Naive thymus-derived CD4-positive, alpha-beta T cell (primary cell): ENCODE results near the gene ZNF629. TPM values are rescaled to one million over a fixed set of nuclear protein-coding genes. Genes with fewer than 3 reads are reported as not detected.
"Not testable (repeated sequence)": the region's sequence is repeated elsewhere in the genome, so short reads cannot be mapped to it uniquely, and the experiment has no call there.

ENCODE experiments used
- ATAC-seq: fragments of 150-1000 bp; cut with Tn5 transposase; 2 replicates; pipeline ENCODE4 v1.10.0; 2021; ENCODE audit warnings: mild to moderate bottlenecking, moderate library complexity
- CTCF ChIA-PET: fragments of 350-600 bp; sonication (Branson Sonifier 250); formaldehyde crosslinking; loops from one replicate; lab custom pipeline; 2021; ENCODE audit warnings: antibody characterized with exemption; lab: Charles Lee
- POLR2A ChIA-PET: fragments of 350-600 bp; sonication (Branson Sonifier 250); formaldehyde crosslinking; loops from one replicate; lab custom pipeline; 2021; ENCODE audit warnings: antibody characterized with exemption, inconsistent platforms; lab: Charles Lee
- DNase-seq, 9 donors: peaks; one replicate each; pipeline versions ENCODE4 v3.0.0 to v3.0.0-alpha.2; 2020 to 2022; ENCODE audit warnings: mixed read lengths in 1 of 9
- H3K27ac ChIP-seq: one replicate; pipeline ENCODE4 v1.7.0; 2013; ENCODE audit warnings: mild to moderate bottlenecking, low read depth, low read length, moderate library complexity
- H3K27me3 ChIP-seq, 2 donors: one replicate each; pipeline ENCODE4 v1.7.0; 2013; ENCODE audit warnings: low read length in 2 of 2, mild to moderate bottlenecking in 2 of 2, moderate library complexity in 2 of 2; ENCODE audit not compliant: control insufficient read depth in 2 of 2, insufficient read depth in 2 of 2
- H3K36me3 ChIP-seq, 3 experiments: 1 replicate in 2 of 3; 2 replicates in 1 of 3; pipeline ENCODE4 v1.7.0; 2013; ENCODE audit warnings: low read length in 3 of 3, mild to moderate bottlenecking in 3 of 3, moderate library complexity in 1 of 3; ENCODE audit not compliant: insufficient read depth in 3 of 3, control insufficient read depth in 2 of 3
- H3K4me1 ChIP-seq, 2 donors: one replicate each; pipeline ENCODE4 v1.7.0; 2013; ENCODE audit warnings: low read length in 2 of 2, mild to moderate bottlenecking in 2 of 2, moderate library complexity in 1 of 2; ENCODE audit not compliant: control insufficient read depth in 2 of 2, insufficient read depth in 2 of 2
- H3K4me3 ChIP-seq: 2 replicates; pipeline ENCODE4 v1.7.0; 2013; ENCODE audit warnings: mild to moderate bottlenecking, low read length
- H3K9me3 ChIP-seq, 3 experiments: 1 replicate in 2 of 3; 2 replicates in 1 of 3; pipeline ENCODE4 v1.7.0; 2013; ENCODE audit warnings: low read length in 3 of 3; ENCODE audit not compliant: control insufficient read depth in 2 of 3
- H3K27ac Mint-ChIP-seq, 9 donors: one replicate each; pipeline ENCODE4 v1.8.0; 2020 to 2022; ENCODE audit warnings: mixed read lengths in 9 of 9, mild to moderate bottlenecking in 8 of 9, moderate library complexity in 5 of 9, inconsistent platforms in 2 of 9
- H3K27me3 Mint-ChIP-seq, 5 donors: one replicate each; pipeline ENCODE4 v1.8.0; 2021 to 2022; ENCODE audit warnings: mixed read lengths in 5 of 5, mild to moderate bottlenecking in 1 of 5
- H3K36me3 Mint-ChIP-seq, 5 donors: one replicate each; pipeline ENCODE4 v1.8.0; 2020 to 2022; ENCODE audit warnings: mixed read lengths in 5 of 5, mild to moderate bottlenecking in 3 of 5, inconsistent platforms in 1 of 5
- H3K4me1 Mint-ChIP-seq, 7 donors: one replicate each; pipeline ENCODE4 v1.8.0; 2020 to 2022; ENCODE audit warnings: mixed read lengths in 7 of 7, mild to moderate bottlenecking in 3 of 7, inconsistent platforms in 1 of 7
- H3K4me3 Mint-ChIP-seq, 10 donors: one replicate each; pipeline ENCODE4 v1.8.0; 2020 to 2022; ENCODE audit warnings: mild to moderate bottlenecking in 10 of 10, mixed read lengths in 10 of 10, moderate library complexity in 6 of 10, inconsistent platforms in 2 of 10
- H3K9me3 Mint-ChIP-seq, 11 donors: one replicate each; pipeline ENCODE4 v1.8.0; 2020 to 2022; ENCODE audit warnings: mixed read lengths in 11 of 11, mild to moderate bottlenecking in 4 of 11, inconsistent platforms in 1 of 11, moderate library complexity in 1 of 11
- intact Hi-C, 2 donors: fragments of 100-400 bp; cut with micrococcal nuclease; formaldehyde crosslinking; loops; one replicate each; pipeline ENCODE4 v1.15.1; 2023
- polyA plus RNA-seq, 2 donors: library from polyadenylated mRNA; unstranded; fragments of 300-500 nt; fragmentation: Illumina TruSeq; gene quantifications; one replicate each; pipeline ENCODE4 v1.2.3, GENCODE V29; 2021
- total RNA-seq, 6 experiments: library from RNA in 5 of 6; stranded (reverse) in 5 of 6; gene quantifications; 1 replicate in 5 of 6; 2 replicates in 1 of 6; pipeline ENCODE4 v1.2.3 and lab custom pipeline; 2021 to 2026

ZNF629 gene
- total and polyA plus RNA-seq, 7 experiments from 2014 or later, result 0.66 to 11.1 (median 3.1) TPM

DNA sequence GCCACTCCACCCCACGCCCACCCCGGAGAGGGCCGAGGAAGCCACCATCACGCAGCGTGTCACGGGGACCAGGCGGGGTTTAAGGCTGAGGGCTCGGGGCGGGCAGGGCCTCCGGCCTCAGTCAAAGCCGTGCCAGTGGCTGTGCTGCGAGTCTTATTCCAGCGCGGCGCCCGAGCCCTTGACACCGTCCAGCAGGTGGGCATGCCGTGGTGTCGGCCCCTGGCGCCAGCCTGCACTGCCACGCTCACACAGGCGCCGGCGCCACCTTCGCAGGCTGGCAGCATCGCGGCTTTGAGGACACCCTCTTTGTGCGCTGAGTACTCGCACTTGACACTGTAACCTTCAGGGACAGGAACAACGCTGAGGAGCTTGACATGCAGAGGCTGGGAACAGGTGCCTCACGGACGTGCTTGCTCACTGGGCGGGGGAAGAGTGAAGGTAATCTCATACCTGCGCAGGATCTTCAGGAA, 34.0 kb upstream of the ZNF629 start:
- ChIA-PET CTCF (no interaction called here), POLR2A (no interaction called here)
- Histone ChIP-seq H3K4me1 (no peaks in the 10 kb centered on the region), H3K4me3 (no peak overlapping the region), H3K36me3 (no peaks in the 10 kb centered on the region), H3K9me3 (no peaks in the 10 kb centered on the region), H3K27ac (no peak overlapping the region), H3K27me3 (no peaks in the 10 kb centered on the region)
- Mint-ChIP-seq H3K27ac (no peak overlapping the region), H3K4me3 (no peak overlapping the region), H3K4me1 (no peaks in the 10 kb centered on the region), H3K27me3 (peaks cover 0 to 4% (median 0%) of the 10 kb centered on the region in 5 donors), H3K36me3 (no peaks in the 10 kb centered on the region), H3K9me3 (no peaks in the 10 kb centered on the region)
- intact Hi-C loops, result no loop called here
- ATAC-seq (no peak), DNase-seq (no peak)

GRCh38 chr16:30816769-30817168, 29.8 kb upstream of the ZNF629 start:
- Mint-ChIP-seq H3K4me3 (no peak overlapping the region), H3K4me1 (peaks cover 5 to 14% (median 13%) of the 10 kb centered on the region in 7 donors), H3K27me3 (no peaks in the 10 kb centered on the region), H3K9me3 (no peaks in the 10 kb centered on the region), H3K36me3 (no peaks in the 10 kb centered on the region), H3K27ac (peak overlapping the region in 1 of 9 donors; percentile 12)
- Histone ChIP-seq H3K27ac (no peak overlapping the region), H3K27me3 (no peaks in the 10 kb centered on the region), H3K4me1 (peaks cover 7% of the 10 kb centered on the region in 2 donors), H3K9me3 (no peaks in the 10 kb centered on the region), H3K36me3 (no peaks in the 10 kb centered on the region), H3K4me3 (no peak overlapping the region)
- ChIA-PET CTCF (no interaction called here), POLR2A (interaction anchor here (3.9 kb wide), 1 partner anchor 11 kb away, joined by 39 read pairs; no protein-coding TSS in a partner anchor)
- ATAC-seq, result no peak
- intact Hi-C loops, result no loop called here
- no peak for DNase-seq

DNA sequence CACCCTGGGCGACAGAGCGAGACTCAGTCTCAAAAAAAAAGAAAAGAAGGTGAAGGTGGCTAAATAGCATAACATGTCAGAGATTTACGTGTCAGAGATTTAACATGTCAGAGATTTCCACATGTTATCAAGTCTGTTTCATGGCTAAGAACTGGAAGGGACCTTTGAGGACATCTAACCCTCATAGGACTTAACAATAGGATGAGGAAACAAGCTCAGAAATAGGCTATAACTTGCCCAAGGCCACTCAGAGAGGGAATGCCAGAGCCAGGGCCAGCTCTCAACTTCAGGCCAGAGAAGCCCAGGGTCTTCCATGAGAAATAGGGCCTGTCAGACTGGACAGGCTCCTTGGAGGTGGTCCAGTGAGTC, 26.8 kb upstream of the ZNF629 start:
- Mint-ChIP-seq H3K36me3 (no peaks in the 10 kb centered on the region), H3K27me3 (peaks cover 0 to 3% (median 0%) of the 10 kb centered on the region in 5 donors), H3K9me3 (no peaks in the 10 kb centered on the region), H3K4me1 (peaks cover 5 to 15% (median 13%) of the 10 kb centered on the region in 7 donors), H3K4me3 (peak overlapping the region; percentile 84 to 92 (median 86)), H3K27ac (peak overlapping the region; percentile 61 to 98 (median 88))
- ATAC-seq (no peak), DNase-seq (no peak)
- Histone ChIP-seq H3K4me3 (peak overlapping the region; percentile 70), H3K36me3 (no peaks in the 10 kb centered on the region), H3K27me3 (no peaks in the 10 kb centered on the region), H3K9me3 (no peaks in the 10 kb centered on the region), H3K4me1 (peaks cover 7% of the 10 kb centered on the region in 2 donors), H3K27ac (peak overlapping the region; percentile 73)
- CTCF ChIA-PET, result interaction anchor here (0.6 to 2.7 kb wide), 6 partner anchors 8 to 164 kb away, joined by 3 to 24 read pairs (median 4); partner anchors contain the start of gene PRR14
- POLR2A ChIA-PET, result interaction anchor here (0.6 to 3.9 kb wide), 16 partner anchors 8 to 899 kb away, joined by 3 to 39 read pairs (median 4); partner anchors contain the start of genes ARMC5, FBRS and PHKG2
- intact Hi-C loops, result loop anchor here (1.0 to 5.0 kb wide), 13 partner anchors 8 to 258 kb away; partner anchors contain the start of genes CFAP119 (in 2 of the 2), RNF40 (in 2 of the 2), BCL7C (in 1 of the 2) and FBRS (in 1 of the 2)

DNA sequence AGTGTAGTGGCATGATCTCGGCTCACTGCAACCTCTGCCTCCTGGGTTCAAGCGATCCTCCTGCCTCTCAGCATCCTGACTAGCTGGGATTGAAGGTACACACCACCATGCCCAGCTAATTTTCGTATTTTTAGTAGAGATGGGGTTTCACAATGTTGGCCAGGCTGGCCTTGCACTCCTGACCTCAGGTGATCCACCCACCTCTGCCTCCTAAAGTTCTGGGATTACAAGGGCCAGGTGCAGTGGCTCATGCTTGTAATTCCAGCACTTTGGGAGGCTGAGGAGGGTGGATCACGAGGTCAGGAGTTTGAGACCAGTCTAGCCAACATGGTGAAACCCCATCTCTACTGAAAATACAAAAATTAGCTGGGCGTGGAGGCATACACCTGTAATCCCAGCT, 22.7 kb upstream of the ZNF629 start:
- Mint-ChIP-seq H3K4me1 (peaks cover 18 to 32% (median 25%) of the 10 kb centered on the region in 7 donors), H3K27me3 (peaks cover 0 to 24% (median 0%) of the 10 kb centered on the region in 5 donors)
- ATAC-seq, H3K4me3 ChIP-seq, H3K36me3 Mint-ChIP-seq, H3K9me3 ChIP-seq, H3K36me3 ChIP-seq, H3K27me3 ChIP-seq, POLR2A ChIA-PET, H3K27ac ChIP-seq, DNase-seq, H3K27ac Mint-ChIP-seq, H3K9me3 Mint-ChIP-seq, H3K4me3 Mint-ChIP-seq: not testable (repeated sequence)
- CTCF ChIA-PET, result interaction anchor here (0.7 kb wide), 1 partner anchor 224 kb away, joined by 3 read pairs; the partner anchor contains the start of gene ZNF785
- intact Hi-C loops, result loop anchor here in 1 of 2 donors (5.0 kb wide), 2 partner anchors 152 to 263 kb away; partner anchors contain the start of genes FBRS, ZNF646 and ZNF668
- H3K4me1 ChIP-seq, result peaks cover 10 to 17% of the 10 kb centered on the region in 2 donors

DNA sequence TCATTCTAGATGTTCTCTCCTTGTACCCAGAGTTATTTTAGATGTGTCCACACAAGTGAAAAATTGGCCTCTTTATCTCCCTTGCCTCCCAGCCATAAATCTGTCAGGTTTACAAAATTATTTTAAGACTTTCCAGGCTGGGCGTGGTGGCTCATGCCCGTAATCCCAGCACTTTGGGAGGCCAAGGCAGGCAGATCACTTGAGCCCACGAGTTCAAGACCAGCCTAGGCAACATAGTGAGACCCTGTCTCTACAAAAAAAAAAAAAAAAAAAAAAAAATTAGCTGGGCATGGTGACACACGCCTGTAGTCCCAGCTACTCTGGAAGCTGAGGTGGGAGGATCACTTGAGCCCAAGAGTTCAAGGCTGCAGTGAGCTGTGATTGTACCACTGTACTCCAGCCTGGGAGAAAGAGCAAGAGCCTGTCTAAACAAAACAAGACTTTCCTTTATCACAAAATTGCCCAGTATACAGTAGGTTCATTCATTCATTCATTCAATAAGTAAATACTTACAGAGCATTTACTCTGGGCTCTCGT, 22.0 kb upstream of the ZNF629 start:
- H3K27ac Mint-ChIP-seq, H3K4me3 ChIP-seq, H3K36me3 ChIP-seq, DNase-seq, H3K36me3 Mint-ChIP-seq, H3K4me3 Mint-ChIP-seq, H3K9me3 ChIP-seq, POLR2A ChIA-PET, CTCF ChIA-PET, ATAC-seq, H3K27ac ChIP-seq, H3K27me3 ChIP-seq, intact Hi-C loops, H3K9me3 Mint-ChIP-seq: not testable (repeated sequence)
- Mint-ChIP-seq H3K4me1 (peaks cover 17 to 26% (median 22%) of the 10 kb centered on the region in 7 donors), H3K27me3 (peaks cover 0 to 24% (median 0%) of the 10 kb centered on the region in 5 donors)
- H3K4me1 ChIP-seq, result peaks cover 9 to 15% of the 10 kb centered on the region in 2 donors

DNA sequence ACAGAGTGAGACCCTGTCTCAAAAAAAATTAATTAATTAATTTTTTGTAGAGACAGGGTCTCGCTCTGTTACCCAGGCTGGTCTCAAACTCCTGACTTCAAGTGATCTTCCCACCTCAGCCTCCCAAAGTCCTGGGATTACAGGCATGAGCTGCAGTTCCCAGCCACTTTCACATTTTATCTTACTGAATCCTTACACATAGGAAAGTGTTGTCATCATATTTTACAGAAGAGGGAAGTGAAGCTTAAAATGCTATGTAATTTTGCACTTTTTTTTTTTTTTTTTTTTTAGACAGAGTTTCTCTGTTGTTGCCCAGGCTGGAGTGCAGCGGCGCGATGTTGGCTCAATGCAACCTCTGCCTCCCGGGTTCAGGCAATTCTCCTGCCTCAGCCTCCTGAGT, 21.1 kb upstream of the ZNF629 start:
- ChIA-PET POLR2A (interaction anchor here (1.5 kb wide), 1 partner anchor 21 kb away, joined by 4 read pairs; the partner anchor contains the start of gene ZNF629), CTCF (interaction anchor here (0.6 kb wide), 1 partner anchor 302 kb away, joined by 4 read pairs; no protein-coding TSS in a partner anchor)
- H3K27me3 Mint-ChIP-seq, result peaks cover 0 to 24% (median 0%) of the 10 kb centered on the region in 5 donors
- H3K4me3 Mint-ChIP-seq, result no peak overlapping the region
- Histone ChIP-seq H3K36me3 (peaks cover 0 to 5% (median 0%) of the 10 kb centered on the region in 3 experiments), H3K4me1 (peaks cover 7 to 10% of the 10 kb centered on the region in 2 donors), H3K4me3 (no peak overlapping the region), H3K27me3 (no peaks in the 10 kb centered on the region), H3K9me3 (no peaks in the 10 kb centered on the region), H3K27ac (no peak overlapping the region)
- no peak for ATAC-seq
- no peak for DNase-seq
- H3K36me3 Mint-ChIP-seq, result peaks cover 0 to 7% (median 0%) of the 10 kb centered on the region in 5 donors
- H3K9me3 Mint-ChIP-seq, result no peaks in the 10 kb centered on the region
- peaks cover 14 to 23% (median 21%) of the 10 kb centered on the region in 7 donors for H3K4me1 Mint-ChIP-seq
- intact Hi-C loops, result no loop called here
- H3K27ac Mint-ChIP-seq, result no peak overlapping the region
